Fibroblast of upper back skin (primary cell): ENCODE data around the gene TFPI.
"Not testable (repeated sequence)": the region's sequence is repeated elsewhere in the genome, so short reads cannot be mapped to it uniquely, and the experiment has no call there.

Experiments
- DNase-seq: peaks from one replicate; pipeline ENCODE4 v3.0.0-alpha.2; 2013

Gene TFPI

GRCh38 chr2:187554011-187554703, at the start of gene TFPI:
Gene TFPI (minus strand): TSS chr2:187554435. CDS start chr2:187503768, 50,667 bp downstream.
- DNase-seq, result peak; percentile 65

- DNase-seq, result no peak
Measured at GRCh38 chr2:187594801-187595200, 40.6 kb upstream of the TFPI start.

- peak; percentile 38 for DNase-seq
Measured at GRCh38 chr2:187593697-187594096, 39.5 kb upstream of the TFPI start.

- no peak for DNase-seq
Measured at GRCh38 chr2:187593098-187593497, 38.9 kb upstream of the TFPI start.

DNA sequence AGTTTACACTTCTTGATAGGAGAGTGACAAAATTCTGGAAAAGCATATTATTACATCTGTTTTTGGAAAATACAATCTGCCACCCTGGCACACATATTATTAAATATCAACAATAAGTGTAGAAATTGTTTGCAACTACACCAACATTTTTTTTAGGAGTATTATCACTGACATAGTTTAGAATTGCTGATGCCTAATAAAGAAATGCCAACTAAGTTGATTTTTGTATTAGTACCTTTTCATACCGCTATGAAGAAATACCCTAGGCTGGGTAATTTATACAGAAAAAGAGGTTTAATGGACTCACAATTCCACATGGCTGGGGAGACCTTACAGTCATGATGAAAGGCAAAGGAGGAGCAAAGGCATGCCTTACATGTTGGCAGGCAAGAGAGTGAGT, 35.9 kb upstream of the TFPI start:
- no peak for DNase-seq

GRCh38 chr2:187586011-187586641, 31.9 kb upstream of the TFPI start:
- peak; percentile 45 for DNase-seq

DNA sequence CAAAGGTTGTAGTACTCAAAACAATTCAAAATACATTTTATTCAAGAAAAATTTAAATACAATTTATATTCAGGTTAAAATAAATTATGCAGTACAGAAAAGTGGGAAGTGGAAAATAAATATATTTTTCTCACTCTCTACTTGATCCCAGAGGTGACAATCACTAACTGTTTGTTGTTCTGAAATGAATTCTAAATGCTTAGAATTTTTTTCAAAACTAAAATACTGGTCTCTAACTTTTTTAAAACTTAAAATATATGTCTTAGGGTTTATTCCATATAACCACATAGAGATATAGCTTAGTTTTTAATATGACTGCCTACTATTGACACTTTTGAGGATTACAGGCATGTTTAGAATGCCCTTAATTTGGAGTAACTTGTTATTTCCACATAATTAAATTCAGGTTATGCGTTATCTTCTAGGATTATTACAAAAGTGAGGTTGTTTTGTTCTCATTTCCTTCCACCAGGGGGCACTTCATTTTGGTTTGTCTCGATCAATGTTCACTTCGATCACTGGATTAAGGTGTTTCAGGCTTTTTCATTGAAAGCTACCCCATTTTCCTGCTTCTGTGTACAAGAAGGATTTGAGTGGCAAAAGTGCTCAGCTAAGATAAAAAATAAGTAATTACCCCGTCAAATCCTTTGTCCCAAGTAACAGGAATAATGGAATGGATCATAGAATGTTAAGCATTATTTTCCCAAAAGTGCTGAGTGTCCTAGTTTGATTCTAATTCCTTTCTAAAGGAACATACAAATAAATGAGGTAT, 27.1 kb upstream of the TFPI start:
- DNase-seq, result peak; percentile 64

DNA sequence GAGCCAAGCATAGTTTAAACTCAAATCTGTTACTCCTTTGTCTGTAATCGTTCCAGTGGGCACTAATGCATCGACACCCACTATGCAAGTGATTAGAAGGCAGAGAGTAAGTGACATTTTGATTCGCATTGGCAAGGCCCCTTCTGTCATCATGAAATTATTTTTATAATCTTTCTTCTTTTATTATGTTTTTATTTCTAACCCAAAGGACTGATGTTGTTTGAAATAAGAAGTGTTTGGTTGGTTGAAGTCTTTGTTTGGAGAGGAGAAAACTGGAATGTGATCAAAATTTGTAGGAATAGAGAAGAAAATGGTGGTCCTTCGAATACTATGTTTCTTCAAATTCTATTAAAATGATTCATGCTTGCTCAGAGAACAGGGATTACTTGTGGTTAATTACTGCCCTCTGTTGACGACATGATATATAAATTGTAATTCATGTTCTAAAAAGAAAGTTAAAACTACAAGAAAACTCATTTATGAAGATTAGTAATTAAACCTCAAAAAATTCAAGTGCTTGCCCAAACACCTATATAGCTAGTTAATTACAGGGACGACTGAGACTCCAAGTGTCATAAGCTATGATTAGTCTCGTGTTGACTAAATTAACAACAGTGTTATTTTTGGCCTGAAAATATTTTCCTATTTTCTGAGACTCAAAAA, 26.4 kb upstream of the TFPI start:
- peak; percentile 77 for DNase-seq

- DNase-seq, result no peak
Measured at GRCh38 chr2:187577310-187577709, 23.1 kb upstream of the TFPI start.

- no peak for DNase-seq
Measured at GRCh38 chr2:187576906-187577305, 22.7 kb upstream of the TFPI start.

GRCh38 chr2:187575751-187576067, 21.5 kb upstream of the TFPI start:
- no peak for DNase-seq

DNA sequence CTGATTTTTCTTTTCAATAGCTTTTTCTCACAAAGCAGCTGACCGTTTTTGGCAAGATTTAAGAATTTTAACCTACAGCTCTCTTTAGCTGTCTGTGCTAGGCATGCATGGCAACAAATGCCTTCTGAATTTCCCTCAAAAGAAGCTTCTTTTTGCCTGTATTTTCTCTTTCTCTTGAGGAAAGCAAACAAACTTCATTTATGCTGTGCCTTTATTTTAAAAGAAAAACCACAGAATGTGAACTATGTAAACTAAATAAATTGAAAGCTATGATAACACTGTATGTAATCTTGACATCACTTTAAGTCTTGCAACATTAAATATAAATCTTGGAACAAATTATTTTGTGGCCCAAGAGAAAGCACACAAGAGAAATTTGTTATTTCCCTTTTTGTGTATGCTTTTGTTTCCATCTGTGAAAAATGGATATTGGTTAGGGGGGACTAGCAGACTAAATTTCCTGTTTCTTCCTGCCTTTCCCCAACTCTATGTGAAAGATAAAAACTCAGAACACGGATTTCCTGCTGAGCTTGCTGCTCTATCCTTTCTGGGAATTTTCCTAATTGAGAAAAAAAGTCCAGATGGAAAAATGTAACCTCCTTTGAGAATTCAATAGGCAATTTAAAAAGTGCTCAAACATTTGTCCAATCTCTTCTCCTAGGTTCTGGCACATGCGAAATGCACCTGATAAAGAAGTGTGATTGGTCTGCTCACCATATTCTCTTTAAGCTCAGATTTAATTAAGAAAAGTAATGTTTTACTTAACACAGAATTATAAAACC, 20.9 kb upstream of the TFPI start:
- peak; percentile 44 for DNase-seq

GRCh38 chr2:187573722-187574121, 19.5 kb upstream of the TFPI start:
- DNase-seq, result no peak

- not testable (repeated sequence) for DNase-seq
Measured at GRCh38 chr2:187571996-187572395, 17.8 kb upstream of the TFPI start.

DNA sequence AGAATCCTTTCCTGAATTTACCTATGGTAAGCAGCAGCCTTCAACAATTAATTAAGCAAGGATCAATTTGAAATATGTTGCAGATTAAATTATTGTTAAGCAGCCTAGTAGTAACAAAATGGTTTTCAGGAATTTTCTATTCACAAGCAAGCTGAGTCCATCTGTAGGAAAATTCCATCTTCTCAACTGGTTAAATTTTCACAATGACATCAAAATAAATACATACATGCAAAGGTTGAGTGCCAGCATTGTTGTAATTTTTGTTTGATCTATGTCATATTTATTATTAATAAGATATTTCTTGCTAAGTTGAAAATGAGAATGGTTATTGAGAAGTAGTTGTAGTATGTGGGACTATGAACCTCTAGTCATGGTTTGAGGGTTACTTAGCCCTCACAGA, 15.3 kb upstream of the TFPI start:
- no peak for DNase-seq

- DNase-seq, result no peak
Measured at GRCh38 chr2:187569042-187569441, 14.8 kb upstream of the TFPI start.

- peak; percentile 15 for DNase-seq
Measured at GRCh38 chr2:187567126-187567525, 12.9 kb upstream of the TFPI start.

DNA sequence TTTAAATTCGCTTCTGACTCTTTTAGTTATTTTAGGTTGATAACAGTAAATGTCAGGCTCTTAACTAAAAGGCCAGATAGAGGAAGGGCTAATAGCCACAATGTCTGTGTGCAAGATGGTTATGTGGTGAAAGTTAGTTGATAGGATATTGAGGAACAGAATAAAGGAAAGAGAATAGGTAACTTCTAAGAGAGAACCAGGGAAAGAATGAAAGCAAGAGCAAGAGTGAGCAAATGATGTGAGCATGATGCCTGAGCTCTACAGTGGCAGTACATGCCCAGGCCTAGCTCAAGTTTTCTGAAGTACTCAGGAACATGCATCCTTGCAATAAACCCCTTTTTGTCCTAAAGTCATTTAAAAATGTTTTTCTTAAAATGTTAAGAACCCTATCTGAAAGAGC, 12.5 kb upstream of the TFPI start:
- DNase-seq, result no peak

DNA sequence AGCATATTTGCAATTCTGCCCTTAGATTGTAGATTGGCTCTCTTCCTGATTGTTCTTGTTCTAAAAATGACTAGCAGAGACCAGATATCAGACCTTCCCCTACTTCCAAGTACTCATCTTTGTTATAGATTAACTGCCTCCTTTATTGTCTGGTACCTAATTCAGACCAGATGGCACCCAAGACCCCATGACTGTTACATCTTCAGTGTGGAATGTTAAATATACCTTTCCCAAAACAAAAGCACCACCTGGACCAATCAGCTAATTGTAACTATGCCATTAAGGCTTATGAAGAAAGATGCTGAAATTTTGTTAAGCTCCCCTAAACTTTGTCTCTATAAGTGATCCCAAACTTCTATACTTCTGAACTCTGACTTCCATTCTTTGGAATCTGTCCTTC, 12.0 kb upstream of the TFPI start:
- no peak for DNase-seq

GRCh38 chr2:187565618-187566017, 11.4 kb upstream of the TFPI start:
- DNase-seq, result not testable (repeated sequence)

DNA sequence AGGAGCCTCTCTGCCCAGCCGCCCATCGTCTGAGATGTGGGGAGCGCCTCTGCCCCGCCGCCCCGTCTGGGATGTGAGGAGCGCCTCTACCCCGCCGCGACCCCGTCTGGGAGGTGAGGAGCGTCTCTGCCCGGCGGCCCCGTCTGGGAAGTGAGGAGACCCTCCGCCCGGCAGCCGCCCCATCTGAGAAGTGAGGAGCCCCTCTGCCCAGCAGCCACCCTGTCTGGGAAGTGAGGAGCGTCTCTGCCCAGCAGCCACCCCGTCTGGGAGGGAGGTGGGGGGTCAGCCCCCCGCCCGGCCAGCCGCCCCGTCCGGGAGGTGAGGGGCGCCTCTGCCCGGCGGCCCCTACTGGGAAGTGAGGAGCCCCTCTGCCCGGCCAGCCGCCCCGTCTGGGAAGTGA, 2.3 kb upstream of the TFPI start:
- not testable (repeated sequence) for DNase-seq

DNA sequence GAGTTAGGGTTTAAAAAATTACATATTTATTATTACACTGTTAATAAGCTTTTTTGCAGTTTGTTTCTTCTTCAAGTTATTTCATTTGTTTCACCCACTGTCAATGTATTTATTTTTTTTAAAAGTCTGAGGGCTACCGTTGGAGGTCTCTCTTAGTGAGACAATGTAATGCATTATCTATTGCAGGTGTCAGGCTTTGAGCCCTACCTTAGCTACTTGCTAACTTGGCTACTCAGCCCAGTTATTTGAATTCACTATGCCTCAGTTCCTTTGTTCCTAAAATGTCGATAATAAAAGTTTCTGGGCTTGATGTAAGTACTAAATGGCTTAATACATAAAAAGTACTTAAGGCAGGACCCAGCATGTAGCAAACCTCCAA, 458 bp upstream of the TFPI start:
- DNase-seq, result no peak
